GM19463 (cell line): ENCODE data around the gene DNAJC30.

Experiments
- ATAC-seq: cut with Tn5 transposase; IDR thresholded peaks from one replicate; pipeline ENCODE4 v1.9.1; 2021; ENCODE audit warnings: mild to moderate bottlenecking, moderate library complexity; ENCODE audit not compliant: unreplicated experiment

DNAJC30 gene

DNA sequence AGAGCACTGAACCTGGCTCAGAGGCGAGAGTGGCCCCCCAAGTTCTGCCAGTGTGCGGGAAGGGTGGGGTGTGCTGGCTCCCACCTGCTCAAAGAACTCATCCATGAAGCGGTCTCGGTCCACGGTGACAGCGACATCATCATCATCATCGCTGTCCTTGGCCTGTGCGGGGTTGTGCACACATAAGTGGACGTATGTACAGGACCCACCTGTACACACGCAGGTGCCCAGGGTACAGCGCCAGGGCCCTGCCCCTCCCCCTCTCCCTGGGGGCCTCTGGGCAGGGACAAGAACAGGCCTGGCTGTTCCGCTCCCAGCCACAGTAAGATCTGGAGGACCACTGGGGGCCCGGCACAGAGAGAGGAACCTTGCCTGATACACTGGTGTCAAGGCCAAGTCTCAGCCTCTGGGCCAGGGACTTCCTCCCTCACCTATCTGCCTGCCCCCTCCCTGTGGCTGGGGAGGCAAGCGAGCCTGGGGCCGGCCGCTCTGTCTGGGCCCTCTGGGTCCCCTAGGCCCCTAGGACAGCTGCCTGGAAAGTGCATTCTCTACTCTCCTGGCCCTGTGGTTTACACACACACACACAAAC, 25.8 kb upstream of the DNAJC30 start:
- no peak for ATAC-seq

DNA sequence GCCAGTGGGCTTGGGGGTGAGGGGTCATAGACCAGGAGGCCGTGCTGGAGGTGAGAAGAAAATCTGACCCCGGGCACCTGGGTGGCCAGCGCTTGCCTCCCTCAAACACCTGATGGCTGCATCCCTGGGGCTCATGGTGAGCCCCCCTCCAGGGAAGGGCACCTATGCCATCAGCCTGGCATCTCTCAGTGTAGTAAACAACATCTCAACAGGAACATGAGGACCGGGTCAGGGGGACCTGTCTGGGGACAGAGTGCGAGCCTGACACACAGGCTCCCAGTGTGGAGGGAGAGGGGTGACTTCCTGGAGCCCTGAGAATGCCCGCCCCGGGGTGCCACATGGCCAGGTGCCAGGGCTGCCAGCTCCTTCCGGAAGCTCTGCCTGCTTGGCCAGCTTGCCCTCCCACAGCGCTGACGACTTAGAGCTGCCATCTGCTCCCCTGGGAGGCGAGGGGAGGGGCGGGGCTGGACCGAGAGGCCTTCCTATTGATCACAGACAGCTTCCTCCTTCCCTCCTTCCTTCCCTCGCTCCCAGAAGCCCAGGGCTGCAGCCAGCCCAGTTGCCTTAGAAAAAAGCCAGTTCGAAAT, 23.9 kb upstream of the DNAJC30 start:
- ATAC-seq, result no peak

DNA sequence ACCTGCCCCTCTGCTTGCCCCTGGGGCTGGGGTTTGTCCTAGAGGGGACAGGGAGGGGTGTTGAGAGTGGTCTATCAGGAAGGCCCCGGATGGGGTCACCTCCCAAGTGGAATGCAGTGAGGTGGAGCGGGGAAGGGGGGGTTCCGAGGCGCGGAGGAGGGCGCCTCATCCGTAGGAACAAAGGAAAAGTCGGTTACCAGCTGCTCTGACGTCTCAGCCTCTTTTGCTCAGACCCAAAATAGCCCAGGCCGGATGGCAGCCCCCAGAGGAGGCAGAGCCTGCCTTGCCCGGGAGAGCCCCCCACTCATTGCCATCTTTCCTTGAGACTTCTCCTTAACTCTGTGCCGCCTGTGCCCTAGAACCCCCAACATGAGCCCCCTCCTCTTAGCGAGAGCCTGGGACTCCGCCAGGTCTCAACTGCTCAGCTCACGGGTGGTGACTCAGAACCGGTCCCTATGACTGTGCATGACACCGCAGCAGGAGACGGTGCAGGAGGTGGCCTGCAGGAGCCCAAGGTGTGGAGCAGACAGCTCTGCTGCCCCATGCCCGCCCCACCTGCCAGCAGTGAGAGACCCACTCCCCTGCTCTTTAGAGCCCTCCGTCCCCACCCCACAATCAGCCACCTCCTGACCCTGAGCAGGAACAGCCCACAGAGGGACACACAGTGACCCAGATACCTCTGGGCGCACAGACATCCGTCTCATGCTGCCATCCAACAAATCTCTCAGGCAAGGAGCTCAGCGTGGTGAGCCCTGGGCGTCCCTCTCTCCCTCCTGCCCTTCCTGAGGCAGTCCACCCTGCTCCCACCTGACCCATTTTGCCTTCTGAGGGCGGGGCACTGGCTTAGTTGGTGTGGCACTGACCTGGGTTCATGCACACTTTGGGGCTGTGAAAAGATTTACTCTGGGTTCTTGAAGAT, 23.1 kb upstream of the DNAJC30 start:
- no peak for ATAC-seq

DNA sequence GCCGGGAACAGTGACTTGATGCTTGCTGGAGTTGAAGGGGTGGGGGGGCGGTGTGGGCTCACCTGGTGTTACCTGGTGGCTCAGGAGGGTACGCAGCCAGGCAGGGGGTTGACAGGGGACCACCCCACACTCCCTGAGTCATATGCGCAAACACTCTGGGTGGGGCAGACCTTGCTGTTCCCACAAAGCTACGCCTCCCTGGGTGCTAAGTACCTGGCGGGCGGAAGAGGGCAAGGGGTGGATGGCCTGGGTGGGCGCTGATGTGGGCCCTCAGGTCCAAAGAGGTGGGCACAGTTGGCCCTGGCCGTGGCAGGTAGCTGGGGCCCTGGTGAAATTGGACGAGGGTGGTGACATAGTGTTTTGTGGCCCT, 22.3 kb upstream of the DNAJC30 start:
- no peak for ATAC-seq

DNA sequence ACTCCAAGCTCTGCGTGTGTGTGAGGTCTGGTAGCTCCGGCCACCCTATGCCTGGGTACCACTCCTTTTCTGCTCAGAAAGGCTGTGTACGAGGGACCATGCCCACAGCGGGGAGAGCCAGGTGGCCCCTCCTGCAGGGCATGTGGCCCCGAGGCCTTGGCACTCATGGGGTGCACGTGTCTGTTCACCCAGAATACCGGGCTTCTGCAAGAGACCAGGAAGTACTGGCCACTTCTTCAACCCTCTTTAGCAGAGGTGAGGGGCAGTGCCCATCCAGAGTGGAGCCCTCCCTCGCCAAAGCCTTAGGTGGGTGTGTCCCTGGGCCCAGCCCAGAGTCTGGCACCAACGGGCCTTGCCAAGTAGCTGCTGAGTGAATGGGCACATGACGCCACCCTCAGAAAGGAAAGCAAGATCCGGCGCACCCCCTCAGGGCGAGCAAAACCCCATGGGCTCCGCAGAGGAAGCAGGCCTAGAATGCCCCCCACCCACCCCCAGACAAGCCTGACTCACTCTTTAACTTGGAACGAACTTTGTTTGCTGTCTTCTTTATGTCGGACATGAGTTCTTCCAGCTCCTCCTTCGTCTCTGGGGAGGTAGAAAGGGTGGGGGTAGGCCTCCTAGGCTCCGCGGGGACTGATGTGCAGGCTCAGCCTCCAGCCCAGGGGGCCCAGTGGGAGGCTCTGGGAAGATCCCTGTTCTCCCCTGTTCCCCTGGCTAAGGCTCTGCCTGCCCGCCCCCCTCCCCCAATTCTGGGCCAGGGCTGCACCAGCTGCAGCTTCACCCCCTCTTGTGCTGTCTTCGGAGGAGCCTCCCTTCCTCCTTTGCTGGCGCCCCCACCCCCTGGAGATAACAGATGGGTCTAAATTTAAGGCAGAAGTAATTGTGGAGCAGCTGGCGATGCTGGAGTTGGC, 21.6 kb upstream of the DNAJC30 start:
- no peak for ATAC-seq

DNA sequence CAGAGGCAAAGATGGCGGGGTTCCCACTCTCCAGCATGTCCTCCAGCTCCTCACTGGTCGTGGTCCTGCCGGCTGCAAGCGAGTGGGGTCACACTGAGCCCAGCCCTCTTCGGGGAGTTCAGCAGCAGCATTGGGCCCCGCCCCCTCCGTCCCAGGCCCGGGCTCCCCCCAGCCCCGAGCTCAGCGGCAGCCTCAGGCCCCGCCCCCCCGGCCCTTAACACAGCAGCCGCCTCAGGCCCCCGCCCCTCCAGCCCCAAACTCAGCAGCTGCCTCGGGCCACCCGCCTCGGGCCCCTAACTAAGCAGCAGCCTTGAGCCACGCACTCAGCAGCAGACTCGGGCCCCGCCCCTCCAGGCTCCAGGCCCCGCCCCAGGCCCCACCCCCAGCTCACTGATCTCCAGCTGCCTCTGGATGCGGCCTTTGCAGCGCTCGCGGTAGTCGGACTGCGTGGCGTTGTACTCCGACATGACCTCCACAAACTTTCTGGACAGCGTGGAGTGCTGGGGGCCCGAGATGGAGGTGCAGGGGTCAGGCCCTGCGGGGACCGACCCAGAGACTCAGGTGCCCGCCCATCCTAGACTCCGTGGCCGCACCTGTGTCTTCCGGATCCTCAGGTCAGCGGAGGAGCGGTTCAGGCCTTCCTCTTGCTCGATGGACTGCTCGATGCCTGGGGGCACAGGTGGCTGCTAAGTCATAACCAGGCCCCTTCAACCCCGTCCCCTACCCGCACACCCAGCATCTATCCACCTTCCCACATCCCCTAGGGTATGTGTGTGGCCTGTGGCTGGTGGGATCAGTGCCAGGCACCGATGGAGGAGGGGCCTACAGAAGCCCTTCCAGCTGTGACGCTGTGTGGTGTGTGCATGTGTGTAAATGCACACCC, 20.7 kb upstream of the DNAJC30 start:
- no peak for ATAC-seq

DNA sequence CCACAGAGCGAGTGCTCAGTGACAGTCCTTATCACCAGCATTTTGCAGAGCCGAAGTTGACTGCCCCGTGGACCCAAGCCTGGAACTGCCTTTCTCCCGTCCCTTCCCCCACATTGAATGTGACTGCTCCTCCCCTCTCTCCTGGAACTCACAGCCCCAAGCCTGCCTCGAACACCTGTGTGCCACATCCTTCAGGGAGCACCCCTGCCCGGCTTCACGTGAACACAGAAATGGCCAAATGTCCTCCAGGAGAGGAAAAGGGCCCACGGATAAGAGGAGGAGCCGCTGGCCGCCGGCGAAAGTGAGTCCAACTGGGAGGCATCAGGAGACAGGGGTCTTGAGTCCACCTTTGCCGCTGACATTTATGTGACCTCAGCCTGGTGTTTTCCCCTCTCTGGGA, 20.0 kb upstream of the DNAJC30 start:
- ATAC-seq, result no peak

DNA sequence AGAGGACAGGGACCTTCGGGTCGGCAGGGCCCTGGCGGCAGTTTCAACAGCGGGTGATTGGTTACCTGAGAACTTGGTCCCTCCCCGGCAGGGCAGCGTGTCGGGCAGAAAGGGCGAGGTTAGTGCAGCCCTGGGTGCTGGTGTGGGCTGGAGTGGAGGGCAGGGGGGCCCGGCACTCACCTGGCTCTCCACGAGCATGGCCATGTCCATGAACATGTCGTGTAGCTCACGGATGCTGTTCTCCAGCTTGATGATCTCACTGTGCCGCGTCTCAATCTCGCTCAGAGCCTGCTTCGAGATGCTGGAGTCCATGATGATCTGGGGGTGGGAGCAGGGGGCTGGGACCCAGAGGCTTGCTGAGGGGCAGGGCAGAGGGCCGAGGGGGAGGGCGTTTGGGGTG, 19.4 kb upstream of the DNAJC30 start:
- no peak for ATAC-seq

DNA sequence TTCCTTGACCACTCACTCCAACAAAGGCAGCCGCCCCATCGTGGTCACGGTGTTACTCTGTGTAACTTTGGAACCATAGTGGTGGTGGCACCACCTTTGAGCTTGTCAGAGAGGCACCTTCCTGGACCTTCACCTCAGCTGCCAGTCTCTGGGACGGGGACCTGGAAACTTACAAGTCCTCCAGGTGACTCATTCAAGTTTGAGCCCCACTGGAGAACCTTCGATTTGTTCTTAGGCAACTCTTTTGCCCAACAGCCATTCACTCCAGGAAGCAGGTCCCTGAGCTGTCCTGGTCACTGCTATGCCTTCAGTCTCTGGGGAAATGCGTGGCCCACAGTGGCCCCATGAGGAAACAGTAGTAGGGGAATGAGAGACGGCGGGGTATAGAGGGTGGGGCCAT, 19.0 kb upstream of the DNAJC30 start:
- ATAC-seq, result no peak

DNA sequence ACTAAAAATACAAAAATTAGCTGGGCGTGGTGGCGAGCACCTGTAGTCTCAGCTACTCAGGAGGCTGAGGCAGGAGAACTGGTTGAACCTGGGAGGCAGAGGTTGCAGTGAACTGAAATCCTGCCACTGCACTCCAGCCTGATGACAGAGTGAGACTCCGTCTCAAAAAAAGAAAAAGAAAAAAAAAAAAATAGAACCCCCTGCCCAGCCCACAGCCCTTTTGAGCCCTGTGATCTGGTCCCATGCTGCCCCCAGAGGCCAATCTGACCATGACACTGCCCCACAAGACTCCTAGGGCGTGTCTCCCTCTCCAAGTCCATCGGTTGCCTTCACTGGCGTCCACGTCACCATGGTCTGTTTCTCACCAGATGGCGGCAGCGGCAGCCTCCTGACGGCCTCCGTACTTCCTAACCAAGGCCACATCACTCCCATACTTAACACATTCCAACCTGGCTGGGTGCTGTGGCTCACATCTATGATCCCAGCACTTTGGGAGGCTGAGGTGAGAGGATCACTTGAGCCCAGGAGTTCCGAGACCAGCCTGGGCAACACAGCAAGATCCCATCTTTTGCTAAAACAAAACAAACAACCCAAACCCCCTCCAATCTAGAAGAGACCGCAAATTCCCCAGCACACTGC, 18.2 kb upstream of the DNAJC30 start:
- ATAC-seq, result no peak

DNA sequence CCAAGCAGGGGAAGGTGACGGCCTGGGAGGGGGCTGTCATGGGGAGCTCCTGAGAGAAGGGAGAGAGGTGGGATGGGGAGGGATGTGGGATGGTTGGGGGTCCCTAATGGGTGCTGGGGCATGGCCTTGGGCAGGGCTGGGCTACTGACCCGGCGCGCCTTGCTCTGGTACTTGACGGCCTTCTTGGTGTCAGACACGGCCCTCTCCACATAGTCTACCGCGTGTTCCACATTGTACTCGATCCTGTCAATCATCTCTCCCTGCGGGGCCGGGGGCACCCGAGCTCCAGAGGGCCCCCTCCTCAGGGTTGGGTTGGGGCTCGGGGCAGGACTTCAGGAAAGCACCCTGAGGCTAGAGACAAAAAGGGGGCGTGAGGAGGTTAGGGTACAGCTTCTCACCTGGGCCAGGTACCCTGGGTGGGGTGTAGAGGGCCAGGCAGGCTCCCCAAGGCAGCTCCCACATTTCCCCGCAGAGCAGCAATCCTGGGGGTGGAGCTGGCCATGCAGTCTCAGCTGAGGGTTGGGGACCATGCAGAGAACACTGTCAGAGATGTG, 17.4 kb upstream of the DNAJC30 start:
- ATAC-seq, result no peak

DNA sequence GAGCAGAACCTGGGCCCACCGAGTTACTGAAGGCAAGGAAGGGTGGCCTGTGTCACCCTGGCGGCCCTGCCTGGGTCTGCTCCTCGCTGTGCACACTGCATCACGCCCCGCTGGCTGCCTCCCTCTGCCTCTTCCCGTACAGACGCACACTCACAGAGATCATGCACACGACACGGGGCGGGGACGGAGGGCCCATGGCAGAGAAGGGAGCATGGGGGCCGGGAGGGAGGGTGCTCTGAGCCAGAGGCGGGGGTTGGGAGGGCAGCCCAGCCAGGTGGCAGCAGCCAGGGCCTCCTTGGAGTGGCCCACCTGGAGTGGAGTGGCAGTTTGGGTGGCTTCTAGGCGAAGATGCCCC, 16.8 kb upstream of the DNAJC30 start:
- no peak for ATAC-seq

DNA sequence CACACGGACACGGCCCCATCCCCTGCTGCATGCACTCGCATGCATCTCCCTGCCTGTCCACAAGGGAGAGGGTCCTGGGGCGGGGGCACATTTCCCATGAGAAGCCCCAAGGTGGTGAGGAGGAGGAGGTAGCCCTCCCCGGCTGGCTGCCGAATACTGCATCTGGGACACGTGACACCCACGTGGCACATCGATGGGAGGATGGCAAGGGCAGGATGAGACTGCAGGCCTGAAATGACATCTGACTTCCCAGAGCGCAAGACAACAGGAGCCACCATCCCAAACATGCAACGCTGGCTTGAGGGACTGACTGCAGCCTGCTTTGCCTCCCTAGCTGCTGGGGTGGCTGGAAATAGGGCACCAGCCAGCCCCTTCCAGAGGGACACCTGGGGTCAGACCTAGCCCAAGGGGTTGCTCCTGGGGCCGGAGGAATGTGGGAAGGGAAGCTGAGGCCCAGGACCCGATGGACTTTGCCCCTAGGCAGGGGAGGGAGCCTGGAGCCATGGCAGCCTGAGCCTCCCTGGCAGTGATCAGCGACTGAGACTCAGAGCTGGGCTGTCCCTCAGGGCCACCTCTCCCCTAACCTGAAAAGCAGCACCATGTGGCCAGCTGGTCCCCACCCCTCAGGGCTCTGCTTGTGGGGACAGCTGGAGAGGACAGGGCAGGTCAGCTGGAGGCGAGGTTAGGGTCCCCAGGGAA, 16.3 kb upstream of the DNAJC30 start:
- no peak for ATAC-seq

DNA sequence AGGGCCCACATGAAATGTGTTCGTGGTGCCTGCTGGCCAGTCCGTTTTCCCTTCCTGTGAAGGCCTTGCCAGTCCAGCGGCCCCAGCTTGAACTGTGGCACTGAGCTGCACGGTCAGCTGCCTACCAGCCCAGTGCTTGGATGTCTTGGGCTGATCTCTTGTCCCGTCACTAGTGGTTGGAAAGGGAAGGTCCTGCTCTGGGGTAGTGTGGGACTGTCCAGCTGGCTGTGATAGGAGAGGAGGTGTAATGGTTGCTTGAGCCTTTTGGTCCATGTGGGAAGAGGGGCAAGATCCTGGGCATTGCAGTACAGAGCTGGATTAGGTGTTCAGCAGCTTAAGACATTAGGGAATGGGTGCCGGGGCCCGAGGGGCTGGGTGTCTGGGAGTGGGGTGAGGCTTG, 15.2 kb upstream of the DNAJC30 start:
- ATAC-seq, result no peak

DNA sequence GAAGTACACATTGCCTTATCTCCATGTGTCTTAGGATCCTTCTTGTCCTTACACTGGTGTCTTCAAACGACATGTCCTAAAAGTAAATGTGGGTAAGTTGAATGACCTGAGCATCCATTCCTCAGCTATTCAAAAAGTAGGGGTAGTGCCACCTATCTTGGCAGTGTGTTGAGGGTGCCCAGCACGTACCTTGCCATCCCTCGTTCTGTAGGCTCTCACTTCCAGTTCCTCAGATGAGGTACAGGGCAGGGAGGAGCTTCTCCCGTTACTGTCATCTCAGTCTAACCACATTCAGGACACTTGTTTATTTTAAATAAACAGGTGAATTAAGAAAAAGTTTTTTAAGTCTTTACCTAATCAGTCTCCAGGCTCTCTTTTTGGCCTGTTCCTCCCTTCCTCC, 13.1 kb upstream of the DNAJC30 start:
- no peak for ATAC-seq

DNA sequence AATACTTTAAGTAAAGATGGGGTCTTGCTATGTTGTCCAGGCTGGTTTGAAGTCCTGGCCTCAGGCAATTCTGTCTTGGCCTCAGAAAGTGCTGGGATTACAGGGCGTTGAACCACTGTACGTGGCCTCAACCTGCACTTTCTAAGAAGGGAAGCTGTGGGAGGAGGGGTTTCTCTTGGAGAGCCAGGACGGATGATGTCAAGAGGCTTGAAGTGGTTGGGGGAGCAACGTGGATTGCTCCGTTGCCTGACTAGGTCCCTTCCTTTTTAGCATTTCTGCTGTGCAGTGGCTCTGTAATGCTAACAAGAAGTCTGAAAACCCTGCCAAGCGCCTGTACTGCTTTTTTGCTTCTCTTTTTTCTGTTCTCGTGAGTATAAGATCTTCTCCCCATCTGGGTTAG, 7.4 kb upstream of the DNAJC30 start:
- no peak for ATAC-seq

DNA sequence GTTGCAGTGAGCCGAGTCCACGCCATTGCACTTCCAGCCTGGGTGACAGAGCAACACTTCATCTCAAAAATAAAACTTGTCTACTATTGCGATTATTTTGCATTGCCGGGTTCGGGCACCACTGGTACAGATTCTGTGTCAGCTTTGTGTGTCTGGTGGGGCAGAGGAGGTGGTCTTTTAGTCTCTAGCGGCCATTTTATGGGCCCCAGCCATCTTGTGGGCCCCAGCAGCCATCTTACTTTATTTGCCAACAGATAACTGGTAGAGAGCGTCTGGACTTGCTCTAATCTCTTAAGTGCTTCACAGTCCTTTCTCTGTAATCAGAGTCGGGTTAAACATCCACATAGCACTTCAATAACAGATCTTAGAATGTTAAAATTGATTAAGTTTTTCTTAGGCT, 5.0 kb upstream of the DNAJC30 start:
- ATAC-seq, result no peak

DNA sequence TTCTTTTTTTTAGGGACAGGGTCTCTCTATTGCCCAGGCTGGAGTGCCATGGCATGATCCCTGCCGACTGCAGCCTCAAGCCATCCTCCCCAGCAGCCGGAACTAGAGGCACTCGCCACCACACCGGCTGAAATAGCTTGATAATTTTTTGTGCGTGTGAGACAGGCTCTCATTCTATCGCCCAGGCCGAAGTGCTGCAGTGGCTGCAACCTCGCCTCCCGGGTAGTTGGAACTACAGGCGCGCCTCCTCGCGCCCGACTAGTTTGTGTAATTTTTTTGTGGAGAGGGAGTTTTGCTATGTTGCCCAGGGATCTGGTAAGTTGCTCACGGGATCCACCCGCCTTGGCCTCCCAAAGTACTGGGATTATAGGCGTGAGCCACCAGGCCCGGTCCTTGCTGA, 2.1 kb upstream of the DNAJC30 start:
- ATAC-seq, result no peak
